PC-9 (cell line): ENCODE data around the gene UTS2. TPM values are rescaled to one million over a fixed set of nuclear protein-coding genes. Genes with fewer than 3 reads are reported as not detected.

ENCODE experiments used
- BruUV-seq: library from RNA; stranded (reverse); fragments of 400-500 nt; replicated peaks from 2 replicates; lab custom pipeline; 2021; lab: Mats Ljungman, UMichigan
- CTCF ChIA-PET: fragments of 300-600 bp; sonication (Branson Sonifier 250); formaldehyde crosslinking; loops from one replicate; lab custom pipeline; 2022; ENCODE audit warnings: antibody characterized with exemption; lab: Charles Lee
- POLR2A ChIA-PET: fragments of 300-600 bp; sonication (Branson Sonifier 250); formaldehyde crosslinking; loops from one replicate; lab custom pipeline; 2022; ENCODE audit warnings: antibody characterized with exemption; ENCODE audit not compliant: unreplicated experiment; lab: Charles Lee
- DNase-seq, 2 experiments: peaks; one replicate each; pipeline versions ENCODE4 v3.0.0 to v3.0.0-alpha.2; 2015 to 2022; ENCODE audit warnings: mixed read lengths in 1 of 2
- H2AFZ ChIP-seq: fragments of 200-600 bp; sonication (generic); 2 replicates; pipeline ENCODE4 v1.8.1; 2017; ENCODE audit warnings: antibody characterized with exemption
- H3F3A ChIP-seq: fragments of 200-600 bp; sonication (generic); 2 replicates; pipeline ENCODE4 v1.8.1; 2017; ENCODE audit warnings: antibody characterized with exemption, mild to moderate bottlenecking, low read depth; ENCODE audit not compliant: insufficient read depth
- H3K27ac ChIP-seq: fragments of 200-600 bp; sonication (generic); 2 replicates; pipeline ENCODE4 v1.6.1; 2016; ENCODE audit warnings: mixed run types
- H3K27me3 ChIP-seq: fragments of 200-600 bp; sonication (generic); 2 replicates; pipeline ENCODE4 v1.6.1; 2016; ENCODE audit warnings: low read depth, mixed run types; ENCODE audit not compliant: insufficient read depth
- H3K36me3 ChIP-seq: fragments of 200-600 bp; sonication (generic); 2 replicates; pipeline ENCODE4 v1.6.1; 2016; ENCODE audit warnings: low read depth, mixed run types
- H3K4me1 ChIP-seq: fragments of 200-600 bp; sonication (generic); replicated peaks from 2 replicates; pipeline ENCODE4 v1.6.1; 2016; ENCODE audit warnings: mixed run types; ENCODE audit not compliant: insufficient read depth
- H3K4me2 ChIP-seq: fragments of 200-600 bp; sonication (generic); 2 replicates; pipeline ENCODE4 v1.6.1; 2017; ENCODE audit warnings: mixed run types
- H3K4me3 ChIP-seq: fragments of 200-600 bp; sonication (generic); 2 replicates; pipeline ENCODE4 v1.6.1; 2016; ENCODE audit warnings: mixed run types
- H3K79me2 ChIP-seq: fragments of 200-600 bp; sonication (generic); 2 replicates; pipeline ENCODE4 v1.6.1; 2017; ENCODE audit warnings: low read depth, mixed run types
- H3K9me2 ChIP-seq: fragments of 200-600 bp; sonication (generic); 2 replicates; pipeline ENCODE4 v1.8.1; 2017; ENCODE audit warnings: mild to moderate bottlenecking; ENCODE audit not compliant: insufficient read depth
- H3K9me3 ChIP-seq: fragments of 200-600 bp; sonication (generic); 2 replicates; pipeline ENCODE4 v1.8.1; 2016; ENCODE audit warnings: low read depth; ENCODE audit not compliant: insufficient read depth
- H4K20me1 ChIP-seq: fragments of 200-600 bp; sonication (generic); 2 replicates; pipeline ENCODE4 v1.8.1; 2017; ENCODE audit not compliant: insufficient read depth
- CTCF ChIP-seq: fragments of 200-600 bp; sonication (generic); conservative IDR thresholded peaks from 2 replicates; pipeline ENCODE4 v1.6.1; 2017; ENCODE audit warnings: mixed run types, antibody characterized with exemption, mild to moderate bottlenecking, moderate library complexity
- EZH2 ChIP-seq: fragments of 200-600 bp; sonication (generic); IDR thresholded peaks from 2 replicates; pipeline ENCODE4 v1.8.0; 2017; ENCODE audit warnings: antibody characterized with exemption, low read depth
- intact Hi-C: fragments of 100-400 bp; cut with micrococcal nuclease; formaldehyde crosslinking; loops from one replicate; pipeline ENCODE4 v1.10.0; 2022; ENCODE audit not compliant: unreplicated experiment
- total RNA-seq: library from RNA; stranded (reverse); gene quantifications from 2 replicates; pipeline ENCODE4 v1.2.3, GENCODE V29; 2021

Gene UTS2
- total RNA-seq, 1 experiment from 2014 or later: 23.8 TPM

GRCh38 chr1:7878027-7878426, 25.2 kb upstream of the UTS2 start:
- intact Hi-C loops: no loop called here
- Histone ChIP-seq H2AFZ (no peak overlapping the region), H3K36me3 (no peaks in the 10 kb centered on the region), H3K4me1 (no peaks in the 10 kb centered on the region), H3F3A (no peaks in the 10 kb centered on the region), H4K20me1 (no peaks in the 10 kb centered on the region), H3K9me2 (no peaks in the 10 kb centered on the region), H3K4me2 (no peak overlapping the region), H3K27me3 (no peaks in the 10 kb centered on the region), H3K4me3 (no peak overlapping the region), H3K27ac (no peak overlapping the region), H3K79me2 (no peaks in the 10 kb centered on the region), H3K9me3 (no peaks in the 10 kb centered on the region)
- DNase-seq: no peak
- ChIA-PET POLR2A (interaction anchor here (0.7 kb wide), 1 partner anchor 51 kb away, joined by 3 read pairs; no protein-coding TSS in a partner anchor), CTCF (no interaction called here)
- no TSS peak for BruUV-seq
- TF ChIP-seq CTCF: no peak
- no peak for TF ChIP-seq EZH2

GRCh38 chr1:7873801-7874795, 21.2 kb upstream of the UTS2 start:
- intact Hi-C loops: no loop called here
- ChIA-PET POLR2A (no interaction called here), CTCF (no interaction called here)
- Histone ChIP-seq H3K27me3 (no peaks in the 10 kb centered on the region), H3F3A (no peaks in the 10 kb centered on the region), H3K9me2 (no peaks in the 10 kb centered on the region), H4K20me1 (no peaks in the 10 kb centered on the region), H2AFZ (no peak overlapping the region), H3K9me3 (no peaks in the 10 kb centered on the region), H3K4me1 (no peaks in the 10 kb centered on the region), H3K27ac (no peak overlapping the region), H3K4me2 (no peak overlapping the region), H3K79me2 (no peaks in the 10 kb centered on the region), H3K36me3 (no peaks in the 10 kb centered on the region), H3K4me3 (no peak overlapping the region)
- DNase-seq: no peak
- BruUV-seq: no TSS peak
- no peak for TF ChIP-seq CTCF
- TF ChIP-seq EZH2: no peak

GRCh38 chr1:7871136-7871535, 18.3 kb upstream of the UTS2 start:
- Histone ChIP-seq H3F3A (no peaks in the 10 kb centered on the region), H3K4me1 (no peaks in the 10 kb centered on the region), H4K20me1 (no peaks in the 10 kb centered on the region), H3K9me2 (no peaks in the 10 kb centered on the region), H3K27ac (no peak overlapping the region), H3K36me3 (no peaks in the 10 kb centered on the region), H3K4me2 (no peak overlapping the region), H3K79me2 (no peaks in the 10 kb centered on the region), H3K9me3 (no peaks in the 10 kb centered on the region), H3K4me3 (no peak overlapping the region), H2AFZ (no peak overlapping the region), H3K27me3 (no peaks in the 10 kb centered on the region)
- intact Hi-C loops: no loop called here
- POLR2A ChIA-PET: no interaction called here
- TF ChIP-seq CTCF: no peak
- CTCF ChIA-PET: no interaction called here
- DNase-seq: no peak
- no TSS peak for BruUV-seq
